ENCODE data around the gene PFDN2.

PFDN2 gene

GRCh38 chr1:161106431-161106830 is 11.4 kb downstream of the PFDN2 start:
- DNase-seq = no peak

GRCh38 chr1:161100556-161100955 is 17.3 kb downstream of the PFDN2 start:
- DNase-seq = no peak

GRCh38 chr1:161099090-161099802 is 18.6 kb downstream of the PFDN2 start:
- peak in 1 of 58 donors; percentile 2 for DNase-seq

- DNase-seq = peak in 57 of 58 donors; percentile 23 to 92 (median 72)
Measured at GRCh38 chr1:161098210-161099068, 19.4 kb downstream of the PFDN2 start, which contains the start of gene KLHDC9. KLHDC9 (plus strand) TSS chr1:161098361; CDS start chr1:161098536, 175 bp downstream.

GRCh38 chr1:161096530-161096929 is 21.3 kb downstream of the PFDN2 start:
- no peak for DNase-seq

GRCh38 chr1:161096015-161096414 is 21.8 kb downstream of the PFDN2 start:
- no peak for DNase-seq

GRCh38 chr1:161095230-161095629 is 22.6 kb downstream of the PFDN2 start:
- DNase-seq = no peak

- DNase-seq = no peak
Measured at GRCh38 chr1:161094481-161094880, 23.4 kb downstream of the PFDN2 start.

GRCh38 chr1:161092621-161093028 is 25.2 kb downstream of the PFDN2 start:
- no peak for DNase-seq

- DNase-seq = no peak
Measured at GRCh38 chr1:161091796-161092507, 25.9 kb downstream of the PFDN2 start.

GRCh38 chr1:161091093-161091492 is 26.7 kb downstream of the PFDN2 start:
- no peak for DNase-seq

- DNase-seq = no peak
Measured at GRCh38 chr1:161090617-161091016, 27.2 kb downstream of the PFDN2 start.

- DNase-seq = no peak
Measured at GRCh38 chr1:161089938-161090337, 27.9 kb downstream of the PFDN2 start.

- no peak for DNase-seq
Measured at GRCh38 chr1:161089251-161089924, 28.4 kb downstream of the PFDN2 start, which contains the start of gene NECTIN4. NECTIN4 (minus strand) TSS chr1:161089558; CDS start chr1:161089296, 262 bp downstream.

GRCh38 chr1:161088587-161089110 is 29.2 kb downstream of the PFDN2 start:
- no peak for DNase-seq

GRCh38 chr1:161086457-161086856 is 31.4 kb downstream of the PFDN2 start:
- no peak for DNase-seq

GRCh38 chr1:161085165-161085564 is 32.7 kb downstream of the PFDN2 start:
- DNase-seq = no peak

GRCh38 chr1:161084597-161084988 is 33.2 kb downstream of the PFDN2 start:
- DNase-seq = no peak

GRCh38 chr1:161083748-161084596 is 33.9 kb downstream of the PFDN2 start:
- no peak for DNase-seq
